GM18520 (cell line): ENCODE data around the gene LRRC8E.
A peak's percentile ranks its signal among the peaks of the same experiment; 100 is the strongest.
"Not testable (repeated sequence)": the region's sequence is repeated elsewhere in the genome, so short reads cannot be mapped to it uniquely, and the experiment has no call there.

Experiments used
- ATAC-seq: cut with Tn5 transposase; IDR thresholded peaks from one replicate; pipeline ENCODE4 v1.9.1; 2021; ENCODE audit not compliant: unreplicated experiment

LRRC8E gene

DNA sequence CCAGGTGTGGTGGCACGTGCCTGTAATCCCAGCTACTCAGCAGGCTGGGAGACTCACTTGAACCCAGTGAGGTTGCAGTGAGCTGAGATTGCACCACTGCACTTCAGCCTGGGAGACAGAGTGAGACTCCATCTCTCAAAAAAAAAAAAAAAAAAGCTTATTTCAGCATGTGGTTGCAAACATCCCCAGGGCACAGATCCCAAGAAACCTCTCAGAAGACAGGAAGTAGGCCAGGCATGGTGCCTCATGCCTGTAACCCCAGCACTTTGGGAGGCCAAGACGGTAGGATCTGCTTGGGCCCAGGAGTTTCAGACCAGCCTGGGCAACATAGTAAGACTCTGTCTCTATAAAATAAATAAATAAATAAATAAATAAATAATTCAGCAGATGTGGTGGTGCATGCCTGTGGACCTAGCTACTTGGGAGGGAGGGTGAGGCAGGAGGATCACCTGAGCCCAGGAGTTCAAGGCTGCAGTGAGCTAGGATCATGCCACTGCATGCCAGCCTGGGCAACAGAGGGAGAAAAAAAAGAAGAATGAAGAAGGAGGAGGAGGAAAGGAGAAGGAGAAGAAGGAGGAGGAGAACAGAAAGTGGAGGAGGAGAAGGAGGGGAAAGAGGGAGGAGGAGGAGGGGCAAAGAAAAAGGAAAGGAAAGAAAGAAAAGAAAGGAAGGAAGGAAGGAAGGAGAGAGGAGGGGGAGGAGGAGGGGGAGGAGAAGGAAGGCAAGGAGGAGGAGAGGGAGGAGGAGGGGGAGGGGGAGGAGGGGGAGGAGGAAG is 4.3 kb upstream of the LRRC8E start:
- ATAC-seq, result no peak

- ATAC-seq, result no peak
Observed at GRCh38 chr19:7885818-7886217, 2.5 kb upstream of the LRRC8E start.

DNA sequence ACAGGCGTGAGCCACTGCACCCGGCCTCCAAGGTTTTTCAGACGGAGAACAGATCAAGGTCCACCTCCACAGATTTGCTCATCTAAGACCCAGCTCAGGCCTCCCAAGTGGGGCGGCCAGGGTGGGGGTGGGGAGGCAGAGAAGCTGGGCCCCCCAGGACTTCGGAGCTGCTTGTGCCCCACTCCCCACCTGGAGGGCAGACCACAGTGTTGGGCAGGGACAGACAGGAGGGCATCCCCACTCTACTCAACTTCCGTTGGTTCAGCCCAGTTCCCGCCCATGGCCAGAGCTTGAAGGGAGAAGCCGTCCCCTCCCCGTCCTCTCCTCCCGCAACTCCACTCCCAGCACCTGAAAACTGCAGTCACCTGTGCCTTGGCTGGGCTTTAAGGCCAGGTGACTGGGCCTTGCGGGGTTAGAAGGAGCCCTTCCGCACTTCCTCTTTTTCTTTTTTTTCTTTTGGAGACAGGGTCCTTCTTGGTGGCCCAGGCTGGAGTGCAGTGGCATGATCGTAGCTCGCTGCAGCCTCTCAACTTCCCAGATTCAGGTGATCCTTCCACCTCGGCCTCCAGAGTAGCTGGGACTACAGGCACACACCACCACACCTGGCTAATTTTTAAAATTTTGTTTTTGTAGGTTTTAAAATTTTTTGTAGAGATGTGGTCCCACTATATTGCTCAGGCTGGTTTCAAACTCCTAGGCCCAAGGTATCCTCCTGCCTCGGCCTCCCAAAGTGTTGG is 734 bp upstream of the LRRC8E start:
- ATAC-seq, result no peak

- no peak for ATAC-seq
Observed at GRCh38 chr19:7888826-7889217, 512 bp downstream of the LRRC8E start.

- ATAC-seq, result not testable (repeated sequence)
Observed at GRCh38 chr19:7893362-7894101, 5.2 kb downstream of the LRRC8E start.

- ATAC-seq, result no peak
Observed at GRCh38 chr19:7894612-7895309, 6.5 kb downstream of the LRRC8E start.

DNA sequence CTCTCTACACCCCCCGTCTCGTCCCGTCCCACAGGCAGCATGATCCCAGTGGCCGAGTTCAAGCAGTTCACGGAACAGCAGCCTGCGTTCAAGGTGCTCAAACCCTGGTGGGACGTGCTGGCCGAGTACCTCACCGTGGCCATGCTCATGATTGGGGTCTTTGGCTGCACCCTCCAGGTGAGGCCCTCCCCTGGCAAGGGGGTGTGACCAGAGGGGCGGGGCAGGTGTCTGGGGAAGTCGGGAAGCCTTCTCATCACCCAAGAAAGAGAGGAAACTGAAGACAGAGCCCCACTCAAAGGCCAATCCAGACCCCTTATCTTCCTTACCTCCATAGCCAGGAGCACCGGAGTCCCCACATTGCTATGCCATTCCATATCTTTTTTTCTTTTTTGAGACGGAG is 7.3 kb downstream of the LRRC8E start:
- ATAC-seq, result no peak

GRCh38 chr19:7897292-7897691 is 9.0 kb downstream of the LRRC8E start:
- no peak for ATAC-seq

DNA sequence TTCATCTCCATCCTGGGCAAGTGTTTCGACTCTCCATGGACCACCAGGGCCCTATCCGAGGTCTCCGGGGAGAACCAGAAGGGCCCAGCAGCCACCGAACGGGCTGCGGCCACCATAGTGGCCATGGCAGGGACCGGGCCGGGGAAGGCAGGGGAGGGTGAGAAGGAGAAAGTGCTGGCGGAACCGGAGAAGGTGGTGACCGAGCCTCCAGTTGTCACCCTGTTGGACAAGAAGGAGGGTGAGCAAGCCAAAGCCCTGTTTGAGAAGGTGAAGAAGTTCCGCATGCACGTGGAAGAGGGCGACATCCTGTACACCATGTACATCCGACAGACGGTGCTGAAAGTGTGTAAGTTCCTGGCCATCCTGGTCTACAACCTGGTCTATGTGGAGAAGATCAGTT is 10.7 kb downstream of the LRRC8E start:
- no peak for ATAC-seq

- ATAC-seq, result no peak
Observed at GRCh38 chr19:7899751-7900378, 11.6 kb downstream of the LRRC8E start.

DNA sequence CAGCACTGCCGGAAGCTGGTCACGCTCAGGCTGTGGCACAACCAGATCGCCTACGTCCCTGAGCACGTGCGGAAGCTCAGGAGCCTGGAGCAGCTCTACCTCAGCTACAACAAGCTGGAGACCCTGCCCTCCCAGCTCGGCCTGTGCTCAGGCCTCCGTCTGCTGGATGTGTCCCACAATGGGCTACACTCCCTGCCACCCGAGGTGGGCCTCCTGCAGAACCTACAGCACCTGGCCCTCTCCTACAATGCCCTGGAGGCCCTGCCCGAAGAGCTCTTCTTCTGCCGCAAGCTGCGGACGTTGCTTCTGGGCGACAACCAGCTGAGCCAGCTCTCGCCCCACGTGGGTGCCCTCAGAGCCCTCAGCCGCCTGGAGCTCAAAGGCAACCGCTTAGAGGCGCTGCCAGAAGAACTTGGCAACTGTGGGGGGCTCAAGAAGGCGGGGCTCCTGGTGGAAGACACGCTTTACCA is 12.1 kb downstream of the LRRC8E start:
- no peak for ATAC-seq

DNA sequence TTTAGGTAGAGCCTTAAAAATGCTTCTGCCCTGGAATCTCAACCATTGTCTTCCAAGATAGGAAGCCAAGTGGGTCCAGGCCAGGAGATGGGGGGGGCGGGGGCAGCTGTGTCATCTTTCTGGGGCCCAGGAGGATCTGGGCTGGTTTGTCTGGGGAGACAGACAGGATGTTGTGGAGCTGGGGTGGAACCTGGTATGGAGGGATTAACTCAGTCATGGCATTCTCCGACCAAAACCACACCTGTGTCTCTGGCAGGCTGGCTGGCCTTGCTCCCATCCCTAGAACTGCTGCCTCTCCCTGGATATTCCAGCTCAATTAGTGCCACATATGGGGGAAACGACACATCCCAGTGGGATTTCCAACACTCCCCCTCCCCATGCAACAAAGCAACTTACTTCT is 12.6 kb downstream of the LRRC8E start:
- no peak for ATAC-seq

DNA sequence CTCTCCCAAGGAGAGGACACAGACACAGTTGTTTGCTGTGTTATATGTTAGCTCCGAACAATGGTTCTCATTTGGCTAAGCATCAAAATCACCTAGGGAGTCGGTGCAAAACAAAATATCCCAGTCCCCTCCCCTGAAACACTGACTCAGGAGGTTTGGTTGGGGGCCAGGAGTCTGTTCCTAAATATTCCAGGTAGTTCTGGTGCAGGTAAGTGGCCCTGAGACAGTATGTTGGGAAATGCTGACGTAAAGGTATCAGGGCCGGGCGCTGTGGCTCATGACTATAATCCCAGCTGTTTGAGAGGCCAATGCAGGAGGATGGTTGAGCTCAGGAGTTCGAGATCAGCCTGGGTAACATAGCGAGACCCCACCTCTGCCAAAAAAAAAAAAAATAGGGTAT is 13.0 kb downstream of the LRRC8E start:
- ATAC-seq, result no peak

GRCh38 chr19:7902796-7903243 is 14.5 kb downstream of the LRRC8E start:
- ATAC-seq, result no peak

GRCh38 chr19:7903244-7904073 is 15.1 kb downstream of the LRRC8E start, which contains the start of gene MAP2K7:
MAP2K7 (plus strand) TSS chr19:7903877; CDS start chr19:7903945, 68 bp downstream.
- ATAC-seq, result peak; percentile 89

GRCh38 chr19:7904074-7905020 is 16.0 kb downstream of the LRRC8E start:
- ATAC-seq, result peak; percentile 15

DNA sequence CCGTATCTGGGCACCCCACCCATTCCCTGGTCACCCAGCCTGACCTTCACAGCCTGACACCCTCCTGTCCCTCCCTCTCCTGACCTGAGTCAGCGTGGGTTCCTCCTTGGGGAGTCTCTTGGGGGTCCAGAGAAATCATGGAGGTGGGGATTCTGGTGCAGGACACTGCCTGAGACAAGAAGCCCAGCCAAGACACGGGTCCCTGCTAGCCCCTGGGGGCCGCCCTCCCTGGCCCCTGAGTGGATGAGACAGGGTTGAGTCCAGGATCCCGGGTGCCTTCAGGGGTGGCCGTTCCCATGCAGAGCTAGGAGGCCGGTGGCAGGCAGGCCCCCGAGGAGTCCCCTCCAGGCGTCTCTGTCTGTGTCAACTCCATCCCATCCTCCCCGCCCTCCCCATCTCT is 17.0 kb downstream of the LRRC8E start:
- no peak for ATAC-seq

DNA sequence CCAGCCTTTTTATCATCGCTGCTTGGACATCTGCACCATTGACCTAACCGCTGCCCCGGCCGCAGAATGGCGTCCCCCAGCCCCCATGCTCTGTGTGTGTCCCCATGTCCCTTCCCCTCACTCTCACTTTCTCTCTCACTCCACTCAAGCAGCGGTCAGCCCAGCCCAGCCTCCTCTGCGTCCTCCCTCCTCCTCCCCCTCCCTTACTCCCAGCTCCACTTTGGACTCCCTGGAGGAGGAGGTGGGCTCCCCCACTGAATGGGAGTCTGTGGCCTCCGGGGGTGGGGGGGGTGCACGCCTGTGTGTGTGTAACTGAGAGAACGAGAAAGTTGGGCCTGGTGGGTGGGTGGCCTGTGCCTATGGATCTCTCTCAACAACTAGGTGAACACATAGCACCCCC is 17.5 kb downstream of the LRRC8E start:
- no peak for ATAC-seq
